Mesothelial cell of epicardium (in vitro differentiated cells): ENCODE measurements around the gene SPATA6L. TPM values are rescaled to one million over a fixed set of nuclear protein-coding genes. Genes with fewer than 3 reads are reported as not detected.

Source experiments
- DNase-seq, 2 experiments: peaks; one replicate each; pipeline ENCODE4 v3.0.0; 2021; ENCODE audit warnings: low spot score in 2 of 2; ENCODE audit not compliant: unreplicated experiment in 2 of 2
- H3K27ac Mint-ChIP-seq: 2 replicates; pipeline ENCODE4 v1.8.0; 2021; ENCODE audit warnings: mixed read lengths
- H3K27me3 Mint-ChIP-seq: 2 replicates; pipeline ENCODE4 v1.8.0; 2021; ENCODE audit warnings: low read depth, mixed read lengths
- H3K36me3 Mint-ChIP-seq: 2 replicates; pipeline ENCODE4 v1.8.0; 2021; ENCODE audit warnings: mixed read lengths
- H3K4me1 Mint-ChIP-seq: 2 replicates; pipeline ENCODE4 v1.8.0; 2021; ENCODE audit warnings: mixed read lengths
- H3K4me3 Mint-ChIP-seq: 2 replicates; pipeline ENCODE4 v1.8.0; 2021; ENCODE audit warnings: mild to moderate bottlenecking, moderate library complexity, mixed read lengths
- H3K9me3 Mint-ChIP-seq: 2 replicates; pipeline ENCODE4 v1.8.0; 2021; ENCODE audit warnings: mixed read lengths
- CTCF ChIP-seq: fragments of 200-600 bp; sonication (generic); IDR thresholded peaks from one replicate; pipeline ENCODE4 v1.5.0; 2021; ENCODE audit warnings: antibody characterized with exemption; ENCODE audit not compliant: unreplicated experiment
- total RNA-seq: library from RNA; stranded (reverse); gene quantifications from 3 replicates; pipeline ENCODE4 v1.2.1, GENCODE V29; 2021

The SPATA6L gene
- total RNA-seq, 1 donor from 2014 or later: 6.1 TPM

- Mint-ChIP-seq H3K4me1 (peaks cover 2% of the 10 kb centered on the region), H3K4me3 (no peak overlapping the region), H3K27me3 (no peaks in the 10 kb centered on the region), H3K36me3 (peaks cover 12% of the 10 kb centered on the region), H3K27ac (peak overlapping the region; percentile 62), H3K9me3 (no peaks in the 10 kb centered on the region)
- DNase-seq: no peak
- no peak for TF ChIP-seq CTCF
Measured at GRCh38 chr9:4690144-4690543, 23.9 kb upstream of the SPATA6L start.

GRCh38 chr9:4689687-4690104 lies 23.4 kb upstream of the SPATA6L start:
- Mint-ChIP-seq H3K27ac (peak overlapping the region; percentile 62), H3K27me3 (no peaks in the 10 kb centered on the region), H3K4me1 (peaks cover 2% of the 10 kb centered on the region), H3K9me3 (no peaks in the 10 kb centered on the region), H3K36me3 (peaks cover 15% of the 10 kb centered on the region), H3K4me3 (no peak overlapping the region)
- TF ChIP-seq CTCF: no peak
- DNase-seq: no peak

GRCh38 chr9:4689021-4689420 lies 22.7 kb upstream of the SPATA6L start:
- Mint-ChIP-seq H3K9me3 (no peaks in the 10 kb centered on the region), H3K27me3 (no peaks in the 10 kb centered on the region), H3K27ac (no peak overlapping the region), H3K36me3 (peaks cover 12% of the 10 kb centered on the region), H3K4me3 (no peak overlapping the region), H3K4me1 (peaks cover 2% of the 10 kb centered on the region)
- no peak for DNase-seq
- TF ChIP-seq CTCF: no peak

GRCh38 chr9:4686584-4686983 lies 20.3 kb upstream of the SPATA6L start:
- Mint-ChIP-seq H3K4me3 (no peak overlapping the region), H3K36me3 (peaks cover 9% of the 10 kb centered on the region), H3K27ac (no peak overlapping the region), H3K27me3 (no peaks in the 10 kb centered on the region), H3K4me1 (peaks cover 2% of the 10 kb centered on the region), H3K9me3 (no peaks in the 10 kb centered on the region)
- DNase-seq: no peak
- no peak for TF ChIP-seq CTCF

- Mint-ChIP-seq H3K9me3 (no peaks in the 10 kb centered on the region), H3K4me3 (no peak overlapping the region), H3K27me3 (no peaks in the 10 kb centered on the region), H3K4me1 (peaks cover 2% of the 10 kb centered on the region), H3K36me3 (peaks cover 6% of the 10 kb centered on the region), H3K27ac (peak overlapping the region; percentile 2)
- no peak for TF ChIP-seq CTCF
- DNase-seq: no peak
Measured at GRCh38 chr9:4686112-4686511, 19.8 kb upstream of the SPATA6L start.

GRCh38 chr9:4684820-4685219 lies 18.5 kb upstream of the SPATA6L start:
- DNase-seq: no peak
- Mint-ChIP-seq H3K27ac (no peak overlapping the region), H3K4me3 (no peak overlapping the region), H3K9me3 (no peaks in the 10 kb centered on the region), H3K36me3 (peaks cover 6% of the 10 kb centered on the region), H3K4me1 (peaks cover 2% of the 10 kb centered on the region), H3K27me3 (no peaks in the 10 kb centered on the region)
- TF ChIP-seq CTCF: no peak
